Astrocyte (in vitro differentiated cells and primary cell): ENCODE data around the gene TOLLIP. TPM values are rescaled to one million over a fixed set of nuclear protein-coding genes. Genes with fewer than 3 reads are reported as not detected.

ENCODE experiments used
- DNase-seq: peaks from one replicate; pipeline ENCODE4 v3.0.0-alpha.2; 2010; ENCODE audit warnings: low read depth
- FAIRE-seq: peaks from 2 replicates; lab custom pipeline; 2011; peaks lifted over from hg19 to GRCh38; lab: Jason Lieb, UNC
- H2AFZ ChIP-seq: 2 replicates; pipeline ENCODE4 v1.6.0; 2012; ENCODE audit warnings: low read depth, low read length, inconsistent platforms
- H3K27ac ChIP-seq: 2 replicates; pipeline ENCODE4 v1.5.1; 2011; ENCODE audit warnings: low read depth, low read length, inconsistent platforms
- H3K27me3 ChIP-seq: 2 replicates; pipeline ENCODE4 v1.6.0; 2011; ENCODE audit warnings: low read length, inconsistent platforms; ENCODE audit not compliant: insufficient read depth
- H3K36me3 ChIP-seq: 2 replicates; pipeline ENCODE4 v1.5.1; 2011; ENCODE audit warnings: low read length, inconsistent platforms; ENCODE audit not compliant: insufficient read depth
- H3K4me1 ChIP-seq: 2 replicates; pipeline ENCODE4 v1.5.1; 2011; ENCODE audit warnings: low read length, inconsistent platforms; ENCODE audit not compliant: insufficient read depth
- H3K4me2 ChIP-seq: 2 replicates; pipeline ENCODE4 v1.6.0; 2012; ENCODE audit warnings: low read length, inconsistent platforms
- H3K4me3 ChIP-seq: 2 replicates; pipeline ENCODE4 v1.5.1; 2011; ENCODE audit warnings: low read depth, mild to moderate bottlenecking, low read length, inconsistent platforms; ENCODE audit not compliant: insufficient read depth
- H3K79me2 ChIP-seq: 2 replicates; pipeline ENCODE4 v1.6.0; 2012; ENCODE audit warnings: mild to moderate bottlenecking, low read length, inconsistent platforms; ENCODE audit not compliant: insufficient read depth
- H3K9ac ChIP-seq: 2 replicates; pipeline ENCODE4 v1.6.0; 2012; ENCODE audit warnings: mild to moderate bottlenecking, low read length, inconsistent platforms
- H3K9me3 ChIP-seq: 2 replicates; pipeline ENCODE4 v1.5.1; 2012; ENCODE audit warnings: low read depth, mild to moderate bottlenecking, low read length, inconsistent platforms; ENCODE audit not compliant: insufficient read depth
- H4K20me1 ChIP-seq: 2 replicates; pipeline ENCODE4 v1.6.0; 2012; ENCODE audit warnings: low read length, inconsistent platforms; ENCODE audit not compliant: insufficient read depth
- H3K27ac Mint-ChIP-seq: one replicate; pipeline ENCODE4 v1.8.0; 2021; ENCODE audit warnings: mild to moderate bottlenecking, mixed read lengths; ENCODE audit not compliant: unreplicated experiment
- H3K27me3 Mint-ChIP-seq: one replicate; pipeline ENCODE4 v1.8.0; 2021; ENCODE audit warnings: low read depth, mixed read lengths; ENCODE audit not compliant: unreplicated experiment
- H3K36me3 Mint-ChIP-seq: one replicate; pipeline ENCODE4 v1.8.0; 2021; ENCODE audit warnings: low read depth, mixed read lengths; ENCODE audit not compliant: unreplicated experiment
- H3K4me1 Mint-ChIP-seq: one replicate; pipeline ENCODE4 v1.8.0; 2021; ENCODE audit warnings: low read depth, mixed read lengths; ENCODE audit not compliant: unreplicated experiment
- H3K4me3 Mint-ChIP-seq: one replicate; pipeline ENCODE4 v1.8.0; 2021; ENCODE audit warnings: mild to moderate bottlenecking, moderate library complexity, mixed read lengths; ENCODE audit not compliant: unreplicated experiment
- H3K9me3 Mint-ChIP-seq: one replicate; pipeline ENCODE4 v1.8.0; 2021; ENCODE audit warnings: mild to moderate bottlenecking, mixed read lengths; ENCODE audit not compliant: unreplicated experiment
- CTCF ChIP-seq: IDR thresholded peaks from 2 replicates; pipeline ENCODE4 v1.5.1; 2011; ENCODE audit warnings: low read depth, mild to moderate bottlenecking, inconsistent platforms, low read length, moderate library complexity; ENCODE audit not compliant: insufficient read depth
- EZH2 ChIP-seq: IDR thresholded peaks from 2 replicates; pipeline ENCODE4 v1.6.1; 2012; ENCODE audit warnings: mild to moderate bottlenecking, low read length, inconsistent platforms; ENCODE audit not compliant: insufficient read depth
- total RNA-seq: library from RNA; stranded (reverse); gene quantifications from 2 replicates; pipeline ENCODE4 v1.2.1, GENCODE V29; 2021

The TOLLIP gene
- total RNA-seq, 1 donor from 2014 or later, result 46.4 TPM

- Histone ChIP-seq H3K36me3 (peaks cover 6% of the 10 kb centered on the region), H3K4me1 (no peaks in the 10 kb centered on the region), H3K27ac (no peak overlapping the region), H2AFZ (no peak overlapping the region), H3K79me2 (peaks cover 21% of the 10 kb centered on the region), H3K27me3 (no peaks in the 10 kb centered on the region), H3K4me2 (no peak overlapping the region), H3K9ac (no peak overlapping the region), H4K20me1 (peaks cover 39% of the 10 kb centered on the region), H3K4me3 (no peak overlapping the region), H3K9me3 (no peaks in the 10 kb centered on the region)
- no peak for TF ChIP-seq EZH2
- TF ChIP-seq CTCF, result no peak
- Mint-ChIP-seq H3K4me3 (no peak overlapping the region), H3K9me3 (no peaks in the 10 kb centered on the region), H3K36me3 (peaks cover 18% of the 10 kb centered on the region), H3K27me3 (no peaks in the 10 kb centered on the region), H3K4me1 (peaks cover 3% of the 10 kb centered on the region), H3K27ac (no peak overlapping the region)
- DNase-seq (no peak), FAIRE-seq (no peak)
These were observed 20.8 kb downstream of the TOLLIP start for GRCh38 chr11:1288426-1289151.

- no peak for FAIRE-seq
- Histone ChIP-seq H3K79me2 (peaks cover 14% of the 10 kb centered on the region), H3K4me2 (no peak overlapping the region), H3K4me3 (no peak overlapping the region), H3K27ac (no peak overlapping the region), H3K9ac (no peak overlapping the region), H3K27me3 (no peaks in the 10 kb centered on the region), H3K4me1 (no peaks in the 10 kb centered on the region), H4K20me1 (peaks cover 34% of the 10 kb centered on the region), H3K9me3 (no peaks in the 10 kb centered on the region), H3K36me3 (peaks cover 6% of the 10 kb centered on the region), H2AFZ (no peak overlapping the region)
- no peaks in the 10 kb centered on the region for H3K27me3 Mint-ChIP-seq
- no peaks in the 10 kb centered on the region for H3K9me3 Mint-ChIP-seq
- no peak for DNase-seq
- H3K27ac Mint-ChIP-seq, result no peak overlapping the region
- H3K4me1 Mint-ChIP-seq, result peaks cover 3% of the 10 kb centered on the region
- no peak for TF ChIP-seq EZH2
- TF ChIP-seq CTCF, result no peak
- no peak overlapping the region for H3K4me3 Mint-ChIP-seq
- peaks cover 20% of the 10 kb centered on the region for H3K36me3 Mint-ChIP-seq
These were observed 21.5 kb downstream of the TOLLIP start for GRCh38 chr11:1287928-1288327.

- Mint-ChIP-seq H3K4me1 (no peaks in the 10 kb centered on the region), H3K9me3 (no peaks in the 10 kb centered on the region), H3K27ac (no peak overlapping the region), H3K36me3 (peaks cover 14% of the 10 kb centered on the region), H3K4me3 (no peak overlapping the region), H3K27me3 (no peaks in the 10 kb centered on the region)
- no peak for DNase-seq
- Histone ChIP-seq H3K4me1 (no peaks in the 10 kb centered on the region), H3K27me3 (no peaks in the 10 kb centered on the region), H2AFZ (no peak overlapping the region), H3K9ac (no peak overlapping the region), H3K9me3 (no peaks in the 10 kb centered on the region), H3K27ac (no peak overlapping the region), H3K79me2 (peaks cover 3% of the 10 kb centered on the region), H3K36me3 (peaks cover 6% of the 10 kb centered on the region), H4K20me1 (peaks cover 20% of the 10 kb centered on the region), H3K4me2 (no peak overlapping the region), H3K4me3 (no peak overlapping the region)
- FAIRE-seq, result no peak
- TF ChIP-seq EZH2, result no peak
These were observed 23.6 kb downstream of the TOLLIP start for GRCh38 chr11:1285876-1286275.
